ENCODE data around the gene MYH15. TPM values are rescaled to one million over a fixed set of nuclear protein-coding genes. Genes with fewer than 3 reads are reported as not detected.

The MYH15 gene
- total RNA-seq, 3 donors from 2014 or later, result not detected

DNA sequence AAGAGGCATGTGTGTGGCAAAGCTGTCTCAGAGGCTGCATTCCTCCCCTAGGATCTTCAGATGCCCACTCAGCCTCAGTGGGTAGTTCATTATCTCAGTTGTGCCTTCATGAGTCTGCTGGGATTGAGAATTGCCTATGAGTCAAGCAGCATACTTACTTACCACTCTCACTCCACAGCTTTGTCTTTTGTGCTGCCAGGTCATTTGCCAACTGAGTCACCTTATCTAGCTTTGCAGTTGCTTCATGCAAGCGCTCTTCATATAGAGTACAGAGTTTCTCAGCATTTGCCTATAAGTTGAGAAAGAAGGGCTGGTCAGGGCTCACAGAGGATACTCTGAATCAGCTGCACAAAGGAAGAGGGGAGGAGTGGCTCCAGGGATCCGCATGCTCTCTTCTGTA is 89.5 kb downstream of the MYH15 start:
- TF ChIP-seq POLR2AphosphoS5 (IDR thresholded peaks at IDR 0.05), result no peak
- TF ChIP-seq, protein P1, sequence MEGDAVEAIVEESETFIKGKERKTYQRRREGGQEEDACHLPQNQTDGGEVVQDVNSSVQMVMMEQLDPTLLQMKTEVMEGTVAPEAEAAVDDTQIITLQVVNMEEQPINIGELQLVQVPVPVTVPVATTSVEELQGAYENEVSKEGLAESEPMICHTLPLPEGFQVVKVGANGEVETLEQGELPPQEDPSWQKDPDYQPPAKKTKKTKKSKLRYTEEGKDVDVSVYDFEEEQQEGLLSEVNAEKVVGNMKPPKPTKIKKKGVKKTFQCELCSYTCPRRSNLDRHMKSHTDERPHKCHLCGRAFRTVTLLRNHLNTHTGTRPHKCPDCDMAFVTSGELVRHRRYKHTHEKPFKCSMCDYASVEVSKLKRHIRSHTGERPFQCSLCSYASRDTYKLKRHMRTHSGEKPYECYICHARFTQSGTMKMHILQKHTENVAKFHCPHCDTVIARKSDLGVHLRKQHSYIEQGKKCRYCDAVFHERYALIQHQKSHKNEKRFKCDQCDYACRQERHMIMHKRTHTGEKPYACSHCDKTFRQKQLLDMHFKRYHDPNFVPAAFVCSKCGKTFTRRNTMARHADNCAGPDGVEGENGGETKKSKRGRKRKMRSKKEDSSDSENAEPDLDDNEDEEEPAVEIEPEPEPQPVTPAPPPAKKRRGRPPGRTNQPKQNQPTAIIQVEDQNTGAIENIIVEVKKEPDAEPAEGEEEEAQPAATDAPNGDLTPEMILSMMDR (IDR thresholded peaks at IDR 0.05), result no peak
- no peak for TF ChIP-seq POLR2A (IDR thresholded peaks at IDR 0.05)

DNA sequence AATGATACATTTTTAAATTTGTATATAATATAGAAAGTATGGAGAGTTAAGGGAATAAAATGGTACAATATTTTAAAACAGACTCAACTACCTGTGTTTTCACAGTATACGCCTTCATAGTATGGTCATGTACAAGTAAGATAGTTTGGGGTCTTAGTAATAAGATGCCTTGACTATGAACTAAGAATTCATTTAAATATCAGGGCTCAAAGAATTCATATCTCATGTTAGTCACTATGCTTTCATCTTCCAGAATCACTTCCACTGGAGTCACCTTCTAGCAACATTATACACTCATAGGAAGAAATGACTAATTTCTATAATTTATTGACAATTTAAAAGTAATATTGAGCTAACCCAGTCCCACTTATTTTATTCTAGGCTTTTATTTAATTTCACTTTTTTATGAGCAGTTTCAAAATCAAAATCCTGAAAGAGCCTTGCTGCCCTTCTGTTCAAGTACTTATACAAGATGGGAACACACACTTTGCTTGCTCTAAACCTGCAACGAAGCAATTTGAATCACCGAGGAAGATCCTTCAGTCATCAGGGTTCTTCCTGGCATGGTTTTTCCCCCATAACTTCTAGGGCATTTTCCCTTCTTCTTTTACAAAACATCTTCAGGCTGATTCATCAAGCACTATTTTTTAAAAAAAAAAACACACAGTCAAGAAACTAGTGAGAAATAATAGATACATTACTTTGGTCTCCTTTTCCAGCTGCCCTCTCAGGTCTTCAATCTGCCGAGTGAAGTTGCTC is 94.1 kb downstream of the MYH15 start:
- peaks cover 0 to 4% of the 10 kb centered on the region in 2 donors for H3K4me1 ChIP-seq
- TF ChIP-seq POLR2AphosphoS5 (IDR thresholded peaks at IDR 0.05), result no peak
- TF ChIP-seq, protein P1 (IDR thresholded peaks at IDR 0.05), result no peak
- TF ChIP-seq POLR2A (IDR thresholded peaks at IDR 0.05), result no peak

More for the DNA sequence above, 89.5 kb downstream of the MYH15 start:
- intact Hi-C loops (cut with DNase I; ENCODE audit: low total_unique reads), result no loop called here
- DNase-seq (ENCODE audit: low spot score in 2 of 2), result no peak
- H3K36me3 ChIP-seq, result no peaks in the 10 kb centered on the region
- no peak overlapping the region for H3K4me3 ChIP-seq
- no peaks in the 10 kb centered on the region for H3K4me1 ChIP-seq
- H3K9me3 ChIP-seq, result no peaks in the 10 kb centered on the region
- H3K27ac ChIP-seq, result no peak overlapping the region
- H3K27me3 ChIP-seq, result no peaks in the 10 kb centered on the region

DNA sequence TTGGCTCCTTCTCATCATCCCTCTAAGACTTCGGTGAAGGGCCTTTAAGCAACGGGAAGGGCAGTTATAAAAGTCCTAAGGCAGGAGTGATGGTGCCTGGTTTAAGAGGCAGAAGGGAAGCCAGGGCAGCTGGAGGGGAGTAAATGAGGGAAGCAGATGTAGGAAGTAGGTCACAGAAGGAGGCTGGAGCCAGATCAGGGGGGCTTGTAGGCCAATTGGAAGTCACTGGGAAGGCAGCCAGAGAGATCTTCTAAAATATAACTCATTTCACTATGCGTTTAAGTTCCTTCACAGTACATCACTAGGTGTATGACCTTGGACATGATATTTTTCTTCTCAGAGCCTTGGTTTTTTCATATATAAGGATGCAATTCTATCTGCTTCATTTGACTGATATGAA is 94.7 kb downstream of the MYH15 start:
- TF ChIP-seq POLR2AphosphoS5 (IDR thresholded peaks at IDR 0.05), result no peak
- TF ChIP-seq POLR2A (IDR thresholded peaks at IDR 0.05), result no peak
- TF ChIP-seq, protein P1 (IDR thresholded peaks at IDR 0.05), result no peak
- Histone ChIP-seq H3K4me1 (peaks cover 0 to 4% of the 10 kb centered on the region in 2 donors), H3K4me3 (no peak overlapping the region), H3K27ac (no peak overlapping the region), H3K36me3 (no peaks in the 10 kb centered on the region), H3K9me3 (no peaks in the 10 kb centered on the region), H3K27me3 (no peaks in the 10 kb centered on the region)
- DNase-seq (ENCODE audit: low spot score in 2 of 2), result no peak
- intact Hi-C loops (cut with DNase I; ENCODE audit: low total_unique reads), result no loop called here

More for the DNA sequence above, 94.1 kb downstream of the MYH15 start:
- H3K27ac ChIP-seq, result no peak overlapping the region
- H3K27me3 ChIP-seq, result no peaks in the 10 kb centered on the region
- H3K4me3 ChIP-seq, result no peak overlapping the region
- intact Hi-C loops (cut with DNase I; ENCODE audit: low total_unique reads), result no loop called here
- DNase-seq (ENCODE audit: low spot score in 2 of 2), result no peak
- no peaks in the 10 kb centered on the region for H3K36me3 ChIP-seq
- H3K9me3 ChIP-seq, result no peaks in the 10 kb centered on the region

DNA sequence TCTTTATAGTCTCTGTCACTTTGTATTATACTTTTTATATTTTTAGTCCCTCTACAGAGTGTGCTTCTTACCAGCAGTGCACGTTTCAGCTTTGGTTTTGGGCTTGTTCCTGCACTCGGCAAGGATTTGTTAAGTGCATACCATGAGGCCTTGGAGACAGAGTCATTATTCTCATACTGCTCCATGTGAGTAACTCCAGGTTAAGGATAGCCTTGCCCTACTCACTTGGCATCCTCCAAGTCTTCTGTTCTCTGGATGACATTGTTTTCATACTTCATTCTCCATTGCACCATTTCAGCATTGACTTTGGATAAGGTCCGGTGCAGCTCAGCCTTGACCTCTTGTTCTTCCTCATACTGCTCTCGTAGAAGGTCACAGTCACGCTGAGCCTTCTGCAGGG is 96.4 kb downstream of the MYH15 start:
- TF ChIP-seq POLR2A (IDR thresholded peaks at IDR 0.05), result no peak
- TF ChIP-seq POLR2AphosphoS5 (IDR thresholded peaks at IDR 0.05), result no peak
- peaks cover 0 to 4% of the 10 kb centered on the region in 2 donors for H3K4me1 ChIP-seq
- intact Hi-C loops (cut with DNase I; ENCODE audit: low total_unique reads), result no loop called here
- H3K4me3 ChIP-seq, result no peak overlapping the region
- H3K27me3 ChIP-seq, result no peaks in the 10 kb centered on the region
- H3K9me3 ChIP-seq, result no peaks in the 10 kb centered on the region
- no peak for DNase-seq (ENCODE audit: low spot score in 2 of 2)
- H3K27ac ChIP-seq, result no peak overlapping the region
- no peaks in the 10 kb centered on the region for H3K36me3 ChIP-seq

DNA sequence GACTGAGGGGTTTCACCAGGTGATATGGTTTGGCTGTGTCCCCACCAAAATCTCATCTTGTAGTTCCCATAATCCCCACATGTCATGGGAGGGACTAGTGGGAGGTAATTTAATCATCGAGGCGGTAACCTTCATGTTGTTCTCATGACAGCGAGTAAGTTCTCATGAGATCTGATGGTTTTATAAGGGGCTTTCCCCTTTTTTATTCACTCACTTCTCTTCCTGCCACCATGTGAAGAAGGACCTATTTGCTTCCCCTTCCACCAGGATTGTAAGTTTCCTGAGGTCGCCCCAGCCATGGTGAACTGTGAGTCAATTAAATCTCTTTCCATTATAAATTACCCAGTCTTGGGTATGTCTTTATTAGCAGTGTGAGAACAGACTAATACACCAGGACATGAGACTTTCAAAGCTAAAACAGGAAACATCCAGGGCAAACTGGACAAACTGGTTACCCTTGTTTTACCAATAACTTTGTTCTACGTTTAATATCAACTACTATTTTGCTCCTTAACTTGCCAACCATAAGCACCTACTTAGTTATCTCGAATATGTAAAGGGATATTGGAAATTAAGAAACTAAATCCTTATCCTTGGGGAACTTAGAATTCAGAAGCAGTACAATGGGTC is 98.2 kb downstream of the MYH15 start:
- H3K27ac ChIP-seq, result peak overlapping the region; percentile 50 to 51
- TF ChIP-seq, protein P1 (IDR thresholded peaks at IDR 0.05), result no peak
- TF ChIP-seq POLR2AphosphoS5 (IDR thresholded peaks at IDR 0.05) (no peak), POLR2A (IDR thresholded peaks at IDR 0.05) (no peak)
- no peaks in the 10 kb centered on the region for H3K27me3 ChIP-seq
- H3K9me3 ChIP-seq, result no peaks in the 10 kb centered on the region
- no peak for DNase-seq (ENCODE audit: low spot score in 2 of 2)
- intact Hi-C loops (cut with DNase I; ENCODE audit: low total_unique reads), result no loop called here
- peaks cover 0 to 4% of the 10 kb centered on the region in 2 donors for H3K4me1 ChIP-seq
- H3K36me3 ChIP-seq, result no peaks in the 10 kb centered on the region
- no peak overlapping the region for H3K4me3 ChIP-seq

Measured in breast epithelium (tissue), 4 donors.